ENCODE data around the gene AKT1S1.

The AKT1S1 gene

DNA sequence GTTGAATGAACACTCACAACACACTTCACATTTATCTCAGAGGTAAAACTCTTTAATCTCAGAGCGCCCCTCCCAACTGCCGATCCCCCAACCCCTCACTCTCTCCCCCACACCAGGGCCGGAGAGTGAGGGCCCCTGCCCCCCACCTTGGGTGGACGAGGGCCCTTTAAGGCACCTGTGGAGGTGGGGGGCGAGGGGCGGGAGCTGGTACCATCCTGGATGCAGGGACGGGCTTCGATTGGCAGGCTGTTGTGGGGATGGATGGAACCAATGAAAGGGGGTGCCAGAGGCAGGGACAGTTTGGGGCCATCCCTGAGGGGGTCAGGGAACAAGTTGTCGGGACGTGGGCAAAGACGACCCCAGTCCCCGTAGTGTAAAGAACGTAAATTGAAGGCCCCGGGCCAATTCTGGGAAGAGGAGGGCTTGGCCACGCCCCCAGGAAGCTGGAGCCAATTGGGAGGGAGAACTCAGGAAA lies 8.1 kb downstream of the AKT1S1 start (continued):
- TF ChIP-seq, protein P1, sequence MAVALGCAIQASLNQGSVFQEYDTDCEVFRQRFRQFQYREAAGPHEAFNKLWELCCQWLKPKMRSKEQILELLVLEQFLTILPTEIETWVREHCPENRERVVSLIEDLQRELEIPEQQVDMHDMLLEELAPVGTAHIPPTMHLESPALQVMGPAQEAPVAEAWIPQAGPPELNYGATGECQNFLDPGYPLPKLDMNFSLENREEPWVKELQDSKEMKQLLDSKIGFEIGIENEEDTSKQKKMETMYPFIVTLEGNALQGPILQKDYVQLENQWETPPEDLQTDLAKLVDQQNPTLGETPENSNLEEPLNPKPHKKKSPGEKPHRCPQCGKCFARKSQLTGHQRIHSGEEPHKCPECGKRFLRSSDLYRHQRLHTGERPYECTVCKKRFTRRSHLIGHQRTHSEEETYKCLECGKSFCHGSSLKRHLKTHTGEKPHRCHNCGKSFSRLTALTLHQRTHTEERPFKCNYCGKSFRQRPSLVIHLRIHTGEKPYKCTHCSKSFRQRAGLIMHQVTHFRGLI (tag by site-specific recombination; IDR thresholded peaks at IDR 0.05) = no peak
- TF ChIP-seq KLF16 (tag by site-specific recombination; IDR thresholded peaks at IDR 0.05) (no peak), EGR2 (tag by site-specific recombination; IDR thresholded peaks at IDR 0.05; ENCODE audit: low read depth) (no peak), ZIC2 (tag by site-specific recombination; IDR thresholded peaks at IDR 0.05) (0 out of 2 replicates have a peak, but pooled peaks have one; percentile 11), ZSCAN30 (tag by site-specific recombination; IDR thresholded peaks at IDR 0.05) (no peak), ZNF221 (tag by site-specific recombination; IDR thresholded peaks at IDR 0.05; ENCODE audit: borderline replicate concordance) (no peak), GLIS1 (tag by site-specific recombination; IDR thresholded peaks at IDR 0.05) (peak; percentile 67), ZNF112 (tag by site-specific recombination; IDR thresholded peaks at IDR 0.05) (no peak), ZNF19 (tag by site-specific recombination; IDR thresholded peaks at IDR 0.05; ENCODE audit: low read depth) (no peak), ZNF311 (tag by site-specific recombination; IDR thresholded peaks at IDR 0.05; ENCODE audit: borderline replicate concordance) (no peak), ZBTB1 (tag by site-specific recombination; IDR thresholded peaks at IDR 0.05) (no peak), ZNF138 (tag by site-specific recombination; IDR thresholded peaks at IDR 0.05; ENCODE audit: borderline replicate concordance) (no peak), MYNN (tag by site-specific recombination; IDR thresholded peaks at IDR 0.05; ENCODE audit: borderline replicate concordance) (no peak), ZNF843 (tag by site-specific recombination; IDR thresholded peaks at IDR 0.05) (no peak), ZNF140 (tag by site-specific recombination; IDR thresholded peaks at IDR 0.05) (no peak), SP3 (tag by site-specific recombination; IDR thresholded peaks at IDR 0.05) (no peak), GFI1B (tag by site-specific recombination; IDR thresholded peaks at IDR 0.05) (no peak), ZNF16 (tag by site-specific recombination; IDR thresholded peaks at IDR 0.05; ENCODE audit: low read depth) (no peak), ZNF830 (tag by site-specific recombination; IDR thresholded peaks at IDR 0.05; ENCODE audit: low read depth) (no peak), ZBTB21 (tag by site-specific recombination; IDR thresholded peaks at IDR 0.05) (no peak), KLF9 (tag by site-specific recombination; IDR thresholded peaks at IDR 0.05; ENCODE audit: low read depth) (peak; percentile 37; the same call in 1 of the 2 replicates), KLF8 (tag by site-specific recombination; IDR thresholded peaks at IDR 0.05) (peak; percentile 10; the same call in 1 of the 2 replicates)
- TF ChIP-seq, protein P2, sequence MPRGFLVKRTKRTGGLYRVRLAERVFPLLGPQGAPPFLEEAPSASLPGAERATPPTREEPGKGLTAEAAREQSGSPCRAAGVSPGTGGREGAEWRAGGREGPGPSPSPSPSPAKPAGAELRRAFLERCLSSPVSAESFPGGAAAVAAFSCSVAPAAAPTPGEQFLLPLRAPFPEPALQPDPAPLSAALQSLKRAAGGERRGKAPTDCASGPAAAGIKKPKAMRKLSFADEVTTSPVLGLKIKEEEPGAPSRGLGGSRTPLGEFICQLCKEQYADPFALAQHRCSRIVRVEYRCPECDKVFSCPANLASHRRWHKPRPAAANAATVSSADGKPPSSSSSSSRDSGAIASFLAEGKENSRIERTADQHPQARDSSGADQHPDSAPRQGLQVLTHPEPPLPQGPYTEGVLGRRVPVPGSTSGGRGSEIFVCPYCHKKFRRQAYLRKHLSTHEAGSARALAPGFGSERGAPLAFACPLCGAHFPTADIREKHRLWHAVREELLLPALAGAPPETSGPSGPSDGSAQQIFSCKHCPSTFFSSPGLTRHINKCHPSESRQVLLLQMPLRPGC (tag by site-specific recombination; IDR thresholded peaks at IDR 0.05) = no peak
- TF ChIP-seq, protein P3, sequence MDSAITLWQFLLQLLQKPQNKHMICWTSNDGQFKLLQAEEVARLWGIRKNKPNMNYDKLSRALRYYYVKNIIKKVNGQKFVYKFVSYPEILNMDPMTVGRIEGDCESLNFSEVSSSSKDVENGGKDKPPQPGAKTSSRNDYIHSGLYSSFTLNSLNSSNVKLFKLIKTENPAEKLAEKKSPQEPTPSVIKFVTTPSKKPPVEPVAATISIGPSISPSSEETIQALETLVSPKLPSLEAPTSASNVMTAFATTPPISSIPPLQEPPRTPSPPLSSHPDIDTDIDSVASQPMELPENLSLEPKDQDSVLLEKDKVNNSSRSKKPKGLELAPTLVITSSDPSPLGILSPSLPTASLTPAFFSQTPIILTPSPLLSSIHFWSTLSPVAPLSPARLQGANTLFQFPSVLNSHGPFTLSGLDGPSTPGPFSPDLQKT (IDR thresholded peaks at IDR 0.05; ENCODE audit: borderline replicate concordance, low read depth, low read length) = no peak
- TF ChIP-seq, protein P4, sequence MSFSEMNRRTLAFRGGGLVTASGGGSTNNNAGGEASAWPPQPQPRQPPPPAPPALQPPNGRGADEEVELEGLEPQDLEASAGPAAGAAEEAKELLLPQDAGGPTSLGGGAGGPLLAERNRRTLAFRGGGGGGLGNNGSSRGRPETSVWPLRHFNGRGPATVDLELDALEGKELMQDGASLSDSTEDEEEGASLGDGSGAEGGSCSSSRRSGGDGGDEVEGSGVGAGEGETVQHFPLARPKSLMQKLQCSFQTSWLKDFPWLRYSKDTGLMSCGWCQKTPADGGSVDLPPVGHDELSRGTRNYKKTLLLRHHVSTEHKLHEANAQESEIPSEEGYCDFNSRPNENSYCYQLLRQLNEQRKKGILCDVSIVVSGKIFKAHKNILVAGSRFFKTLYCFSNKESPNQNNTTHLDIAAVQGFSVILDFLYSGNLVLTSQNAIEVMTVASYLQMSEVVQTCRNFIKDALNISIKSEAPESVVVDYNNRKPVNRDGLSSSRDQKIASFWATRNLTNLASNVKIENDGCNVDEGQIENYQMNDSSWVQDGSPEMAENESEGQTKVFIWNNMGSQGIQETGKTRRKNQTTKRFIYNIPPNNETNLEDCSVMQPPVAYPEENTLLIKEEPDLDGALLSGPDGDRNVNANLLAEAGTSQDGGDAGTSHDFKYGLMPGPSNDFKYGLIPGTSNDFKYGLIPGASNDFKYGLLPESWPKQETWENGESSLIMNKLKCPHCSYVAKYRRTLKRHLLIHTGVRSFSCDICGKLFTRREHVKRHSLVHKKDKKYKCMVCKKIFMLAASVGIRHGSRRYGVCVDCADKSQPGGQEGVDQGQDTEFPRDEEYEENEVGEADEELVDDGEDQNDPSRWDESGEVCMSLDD (tag by site-specific recombination; IDR thresholded peaks at IDR 0.05) = 0 out of 2 replicates have a peak, but pooled peaks have one; percentile 46
- TF ChIP-seq, protein P5, sequence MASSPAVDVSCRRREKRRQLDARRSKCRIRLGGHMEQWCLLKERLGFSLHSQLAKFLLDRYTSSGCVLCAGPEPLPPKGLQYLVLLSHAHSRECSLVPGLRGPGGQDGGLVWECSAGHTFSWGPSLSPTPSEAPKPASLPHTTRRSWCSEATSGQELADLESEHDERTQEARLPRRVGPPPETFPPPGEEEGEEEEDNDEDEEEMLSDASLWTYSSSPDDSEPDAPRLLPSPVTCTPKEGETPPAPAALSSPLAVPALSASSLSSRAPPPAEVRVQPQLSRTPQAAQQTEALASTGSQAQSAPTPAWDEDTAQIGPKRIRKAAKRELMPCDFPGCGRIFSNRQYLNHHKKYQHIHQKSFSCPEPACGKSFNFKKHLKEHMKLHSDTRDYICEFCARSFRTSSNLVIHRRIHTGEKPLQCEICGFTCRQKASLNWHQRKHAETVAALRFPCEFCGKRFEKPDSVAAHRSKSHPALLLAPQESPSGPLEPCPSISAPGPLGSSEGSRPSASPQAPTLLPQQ (tag by site-specific recombination; IDR thresholded peaks at IDR 0.05) = peak; percentile 31; the same call in 1 of the 2 replicates
- TF ChIP-seq, protein P6, sequence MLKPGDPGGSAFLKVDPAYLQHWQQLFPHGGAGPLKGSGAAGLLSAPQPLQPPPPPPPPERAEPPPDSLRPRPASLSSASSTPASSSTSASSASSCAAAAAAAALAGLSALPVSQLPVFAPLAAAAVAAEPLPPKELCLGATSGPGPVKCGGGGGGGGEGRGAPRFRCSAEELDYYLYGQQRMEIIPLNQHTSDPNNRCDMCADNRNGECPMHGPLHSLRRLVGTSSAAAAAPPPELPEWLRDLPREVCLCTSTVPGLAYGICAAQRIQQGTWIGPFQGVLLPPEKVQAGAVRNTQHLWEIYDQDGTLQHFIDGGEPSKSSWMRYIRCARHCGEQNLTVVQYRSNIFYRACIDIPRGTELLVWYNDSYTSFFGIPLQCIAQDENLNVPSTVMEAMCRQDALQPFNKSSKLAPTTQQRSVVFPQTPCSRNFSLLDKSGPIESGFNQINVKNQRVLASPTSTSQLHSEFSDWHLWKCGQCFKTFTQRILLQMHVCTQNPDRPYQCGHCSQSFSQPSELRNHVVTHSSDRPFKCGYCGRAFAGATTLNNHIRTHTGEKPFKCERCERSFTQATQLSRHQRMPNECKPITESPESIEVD (tag by site-specific recombination; IDR thresholded peaks at IDR 0.05) = no peak
- TF ChIP-seq, protein P7, sequence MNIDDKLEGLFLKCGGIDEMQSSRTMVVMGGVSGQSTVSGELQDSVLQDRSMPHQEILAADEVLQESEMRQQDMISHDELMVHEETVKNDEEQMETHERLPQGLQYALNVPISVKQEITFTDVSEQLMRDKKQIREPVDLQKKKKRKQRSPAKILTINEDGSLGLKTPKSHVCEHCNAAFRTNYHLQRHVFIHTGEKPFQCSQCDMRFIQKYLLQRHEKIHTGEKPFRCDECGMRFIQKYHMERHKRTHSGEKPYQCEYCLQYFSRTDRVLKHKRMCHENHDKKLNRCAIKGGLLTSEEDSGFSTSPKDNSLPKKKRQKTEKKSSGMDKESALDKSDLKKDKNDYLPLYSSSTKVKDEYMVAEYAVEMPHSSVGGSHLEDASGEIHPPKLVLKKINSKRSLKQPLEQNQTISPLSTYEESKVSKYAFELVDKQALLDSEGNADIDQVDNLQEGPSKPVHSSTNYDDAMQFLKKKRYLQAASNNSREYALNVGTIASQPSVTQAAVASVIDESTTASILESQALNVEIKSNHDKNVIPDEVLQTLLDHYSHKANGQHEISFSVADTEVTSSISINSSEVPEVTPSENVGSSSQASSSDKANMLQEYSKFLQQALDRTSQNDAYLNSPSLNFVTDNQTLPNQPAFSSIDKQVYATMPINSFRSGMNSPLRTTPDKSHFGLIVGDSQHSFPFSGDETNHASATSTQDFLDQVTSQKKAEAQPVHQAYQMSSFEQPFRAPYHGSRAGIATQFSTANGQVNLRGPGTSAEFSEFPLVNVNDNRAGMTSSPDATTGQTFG (tag by site-specific recombination; IDR thresholded peaks at IDR 0.05; ENCODE audit: borderline replicate concordance) = no peak
